GM19099 (cell line): ENCODE results near the gene BRICD5.

Experiments
- POLR2A ChIP-seq: IDR thresholded peaks from 3 replicates; pipeline ENCODE4 v1.6.1; 2011; ENCODE audit warnings: low read depth; ENCODE audit not compliant: insufficient read length; ENCODE audit errors: extremely low read depth

BRICD5 gene

GRCh38 chr16:2196162-2196980 lies 14.3 kb downstream of the BRICD5 start, which contains the start of gene CASKIN1:
Gene CASKIN1 (minus strand): TSS chr16:2196605. CDS start chr16:2196432, 173 bp downstream.
- TF ChIP-seq POLR2A = no peak

- no peak for TF ChIP-seq POLR2A
Observed at GRCh38 chr16:2195322-2196161, 15.1 kb downstream of the BRICD5 start.

- TF ChIP-seq POLR2A = no peak
Observed at GRCh38 chr16:2194852-2195321, 15.8 kb downstream of the BRICD5 start.

- no peak for TF ChIP-seq POLR2A
Observed at GRCh38 chr16:2194166-2194834, 16.4 kb downstream of the BRICD5 start.

GRCh38 chr16:2191446-2191706 lies 19.3 kb downstream of the BRICD5 start:
- TF ChIP-seq POLR2A = no peak

- no peak for TF ChIP-seq POLR2A
Observed at GRCh38 chr16:2190659-2191445, 19.8 kb downstream of the BRICD5 start.

- TF ChIP-seq POLR2A = no peak
Observed at GRCh38 chr16:2190002-2190658, 20.5 kb downstream of the BRICD5 start.

- no peak for TF ChIP-seq POLR2A
Observed at GRCh38 chr16:2189252-2189893, 21.3 kb downstream of the BRICD5 start.

GRCh38 chr16:2188395-2188794 lies 22.3 kb downstream of the BRICD5 start:
- no peak for TF ChIP-seq POLR2A

- no peak for TF ChIP-seq POLR2A
Observed at GRCh38 chr16:2187212-2187611, 23.5 kb downstream of the BRICD5 start.

GRCh38 chr16:2186505-2186904 lies 24.2 kb downstream of the BRICD5 start:
- no peak for TF ChIP-seq POLR2A

GRCh38 chr16:2186064-2186463 lies 24.6 kb downstream of the BRICD5 start:
- no peak for TF ChIP-seq POLR2A

GRCh38 chr16:2184962-2185361 lies 25.7 kb downstream of the BRICD5 start:
- TF ChIP-seq POLR2A = no peak

- no peak for TF ChIP-seq POLR2A
Observed at GRCh38 chr16:2184346-2184745, 26.3 kb downstream of the BRICD5 start.

GRCh38 chr16:2183671-2184070 lies 27.0 kb downstream of the BRICD5 start:
- TF ChIP-seq POLR2A = no peak
